IMR-90 (cell line): Measurements from ENCODE around the gene HTR3E.
"Not testable (repeated sequence)": the region's sequence is repeated elsewhere in the genome, so short reads cannot be mapped to it uniquely, and the experiment has no call there.

ENCODE experiments used
- CEBPB ChIP-seq: IDR thresholded peaks from 2 replicates; pipeline ENCODE4 v1.6.1; 2012; ENCODE audit warnings: low read depth, low read length, improper control_type of control experiment
- POLR2A ChIP-seq: IDR thresholded peaks from 2 replicates; pipeline ENCODE4 v1.6.1; 2012; ENCODE audit warnings: mild to moderate bottlenecking, low read depth, low read length
- RCOR1 ChIP-seq: IDR thresholded peaks from 2 replicates; pipeline ENCODE4 v1.6.1; 2012; ENCODE audit warnings: mild to moderate bottlenecking, low read length, improper control_type of control experiment; ENCODE audit not compliant: insufficient replicate concordance
- TF ChIP-seq, protein P1 (sequence below): conservative IDR thresholded peaks from 2 replicates; pipeline ENCODE4 v1.5.1; 2012; ENCODE audit warnings: mild to moderate bottlenecking, low read depth, low read length, improper control_type of control experiment

DNA sequence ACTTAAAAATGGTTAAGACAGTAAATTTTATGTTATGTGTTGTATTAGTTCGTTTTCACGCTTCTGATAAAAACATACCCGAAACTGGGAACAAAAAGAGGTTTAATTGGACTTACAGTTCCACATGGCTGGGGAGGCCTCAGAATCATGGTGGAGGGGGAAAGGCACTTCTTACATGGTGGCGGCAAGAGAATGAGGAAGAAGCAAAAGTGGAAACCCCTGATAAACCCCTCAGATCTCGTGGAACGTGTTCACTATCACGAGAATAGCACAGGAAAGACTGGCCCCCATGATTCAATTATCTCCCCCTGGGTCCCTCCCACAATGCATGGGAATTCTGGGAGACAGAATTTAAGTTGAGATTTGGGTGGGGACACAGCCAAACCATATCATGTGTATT is 25.7 kb upstream of the HTR3E start:
- TF ChIP-seq, protein P1, sequence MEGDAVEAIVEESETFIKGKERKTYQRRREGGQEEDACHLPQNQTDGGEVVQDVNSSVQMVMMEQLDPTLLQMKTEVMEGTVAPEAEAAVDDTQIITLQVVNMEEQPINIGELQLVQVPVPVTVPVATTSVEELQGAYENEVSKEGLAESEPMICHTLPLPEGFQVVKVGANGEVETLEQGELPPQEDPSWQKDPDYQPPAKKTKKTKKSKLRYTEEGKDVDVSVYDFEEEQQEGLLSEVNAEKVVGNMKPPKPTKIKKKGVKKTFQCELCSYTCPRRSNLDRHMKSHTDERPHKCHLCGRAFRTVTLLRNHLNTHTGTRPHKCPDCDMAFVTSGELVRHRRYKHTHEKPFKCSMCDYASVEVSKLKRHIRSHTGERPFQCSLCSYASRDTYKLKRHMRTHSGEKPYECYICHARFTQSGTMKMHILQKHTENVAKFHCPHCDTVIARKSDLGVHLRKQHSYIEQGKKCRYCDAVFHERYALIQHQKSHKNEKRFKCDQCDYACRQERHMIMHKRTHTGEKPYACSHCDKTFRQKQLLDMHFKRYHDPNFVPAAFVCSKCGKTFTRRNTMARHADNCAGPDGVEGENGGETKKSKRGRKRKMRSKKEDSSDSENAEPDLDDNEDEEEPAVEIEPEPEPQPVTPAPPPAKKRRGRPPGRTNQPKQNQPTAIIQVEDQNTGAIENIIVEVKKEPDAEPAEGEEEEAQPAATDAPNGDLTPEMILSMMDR = not testable (repeated sequence)
- TF ChIP-seq RCOR1, POLR2A, CEBPB: not testable (repeated sequence)
